Transverse colon (tissue), 4 donors: ENCODE data around the gene TAT. TPM values are rescaled to one million over a fixed set of nuclear protein-coding genes. Genes with fewer than 3 reads are reported as not detected.
"Not testable (repeated sequence)": the region's sequence is repeated elsewhere in the genome, so short reads cannot be mapped to it uniquely, and the experiment has no call there.

Source experiments
- DNase-seq: peaks from one replicate; pipeline ENCODE4 v3.0.0-alpha.2; 2019
- H3K27ac ChIP-seq, 4 donors: fragments of 200-600 bp; sonication (generic); 2 replicates each; pipeline ENCODE4 v1.5.1; 2016 to 2018; ENCODE audit warnings: inconsistent platforms in 4 of 4
- H3K27me3 ChIP-seq: fragments of 200-600 bp; sonication (generic); 2 replicates; pipeline ENCODE4 v1.5.1; 2017; ENCODE audit warnings: inconsistent platforms
- H3K36me3 ChIP-seq, 4 donors: fragments of 200-600 bp; sonication (generic); 2 replicates each; pipeline ENCODE4 v1.5.1; 2017 to 2019; ENCODE audit warnings: inconsistent platforms in 4 of 4
- H3K4me1 ChIP-seq, 4 donors: fragments of 200-600 bp; sonication (generic); 2 replicates each; pipeline ENCODE4 v1.5.1; 2017 to 2020; ENCODE audit warnings: inconsistent platforms in 4 of 4
- H3K4me3 ChIP-seq, 4 donors: fragments of 200-600 bp; sonication (generic); 1 replicate in 1 of 4; 2 replicates in 3 of 4; pipeline versions ENCODE4 v1.5.1 to v1.6.1; 2017 to 2019; ENCODE audit warnings: inconsistent platforms in 4 of 4
- H3K9me3 ChIP-seq, 2 donors: fragments of 200-600 bp; sonication (generic); 2 replicates each; pipeline ENCODE4 v1.5.1; 2017 to 2019; ENCODE audit warnings: inconsistent platforms in 2 of 2
- CTCF ChIP-seq, 5 experiments: fragments of 200-600 bp in 3 of 5; fragments of 450-650 bp in 2 of 5; sonication (generic) in 3 of 5; IDR thresholded peaks; 1 replicate in 2 of 5; 2 replicates in 3 of 5; pipeline ENCODE4 v1.5.1; 2016 to 2017; ENCODE audit warnings: antibody characterized with exemption in 5 of 5, inconsistent platforms in 3 of 5, mild to moderate bottlenecking in 2 of 5, moderate library complexity in 1 of 5
- EP300 ChIP-seq: sonication (generic); formaldehyde crosslinking; IDR thresholded peaks from one replicate; pipeline ENCODE4 v1.6.1; 2017; ENCODE audit warnings: antibody characterized with exemption, low read depth
- POLR2A ChIP-seq: fragments of 450-650 bp; IDR thresholded peaks from one replicate; pipeline ENCODE4 v1.6.1; 2016; ENCODE audit warnings: antibody characterized with exemption, mild to moderate bottlenecking, moderate library complexity
- POLR2AphosphoS5 ChIP-seq, 3 donors: sonication (generic); formaldehyde crosslinking; IDR thresholded peaks; one replicate each; pipeline ENCODE4 v1.6.1; 2016; ENCODE audit warnings: antibody characterized with exemption in 3 of 3
- WGBS, 2 donors: methylation state at CpG; one replicate each; pipeline ENCODE4 v1.1.5; 2018; ENCODE audit warnings: low coverage in 1 of 2; 5-methylcytosine and 5-hydroxymethylcytosine counted together
- in situ Hi-C, 4 donors: fragments of 200-750 bp; cut with MboI; loops; one replicate each; pipeline versions ENCODE4 v1.15.0 to v1.15.1; 2017; ENCODE audit warnings: low sequenced_read_pairs in 3 of 4, low pct_ligation_motif_present in 1 of 4, low pct_unique_long_range_greater_than_20kb in 1 of 4
- intact Hi-C: fragments of 100-400 bp; cut with DNase I; formaldehyde crosslinking; loops from one replicate; pipeline ENCODE4 v1.15.1; 2023; ENCODE audit warnings: low total_unique reads
- total RNA-seq, 4 donors: library from RNA; depleted of rRNA; stranded (reverse); fragments of >200 nt; gene quantifications; one replicate each; pipeline ENCODE4 v1.1.0, GENCODE V29; 2016

TAT gene
- total RNA-seq, 4 donors from 2014 or later: 0.37 to 3.4 (median 0.79) TPM; not detected in 1

GRCh38 chr16:71622088-71622487, 45.2 kb upstream of the TAT start:
- Histone ChIP-seq H3K36me3 (no peaks in the 10 kb centered on the region), H3K4me3 (no peak overlapping the region), H3K4me1 (peaks cover 0 to 13% (median 11%) of the 10 kb centered on the region in 4 donors), H3K27me3 (peaks cover 15% of the 10 kb centered on the region), H3K27ac (no peak overlapping the region), H3K9me3 (no peaks in the 10 kb centered on the region)
- intact Hi-C loops (no loop called here), in situ Hi-C loops (loop anchor here in 1 of 4 donors (25.0 kb wide), 1 partner anchor 210 kb away; no protein-coding TSS in a partner anchor)
- no peak for DNase-seq
- no peak for TF ChIP-seq EP300
- TF ChIP-seq CTCF (IDR thresholded peaks at IDR 0.05): no peak
- no peak for TF ChIP-seq POLR2AphosphoS5 (IDR thresholded peaks at IDR 0.05)
- TF ChIP-seq POLR2A: no peak

- in situ Hi-C loops (loop anchor here in 3 of 4 donors (10.0 to 25.0 kb wide), 2 partner anchors 204 to 206 kb away; no protein-coding TSS in a partner anchor), intact Hi-C loops (no loop called here)
- TF ChIP-seq POLR2AphosphoS5 (IDR thresholded peaks at IDR 0.05): no peak
- TF ChIP-seq POLR2A: no peak
- TF ChIP-seq CTCF (IDR thresholded peaks at IDR 0.05): no peak
- TF ChIP-seq EP300: no peak
- Histone ChIP-seq H3K4me3 (no peak overlapping the region), H3K4me1 (no peaks in the 10 kb centered on the region), H3K27me3 (peaks cover 6% of the 10 kb centered on the region), H3K9me3 (no peaks in the 10 kb centered on the region), H3K36me3 (no peaks in the 10 kb centered on the region), H3K27ac (no peak overlapping the region)
- 80 to 100% methylated on average over 2 to 4 of the region's 4 CpGs for WGBS, 2 donors
- DNase-seq: no peak
Observed at GRCh38 chr16:71618429-71618828, 41.5 kb upstream of the TAT start.

GRCh38 chr16:71614956-71615355, 38.1 kb upstream of the TAT start:
- H3K36me3 ChIP-seq, H3K27ac ChIP-seq, H3K27me3 ChIP-seq, H3K4me1 ChIP-seq, H3K9me3 ChIP-seq, H3K4me3 ChIP-seq, DNase-seq, intact Hi-C loops: not testable (repeated sequence)
- 91 to 92% methylated on average over 2 to 8 of the region's 8 CpGs for WGBS, 2 donors
- in situ Hi-C loops: loop anchor here in 3 of 4 donors (10.0 to 25.0 kb wide), 2 partner anchors 200 to 203 kb away; no protein-coding TSS in a partner anchor

GRCh38 chr16:71610936-71611871, 34.3 kb upstream of the TAT start:
- Histone ChIP-seq H3K36me3 (no peaks in the 10 kb centered on the region), H3K27me3 (peaks cover 6% of the 10 kb centered on the region), H3K27ac (no peak overlapping the region), H3K9me3 (no peaks in the 10 kb centered on the region), H3K4me3 (no peak overlapping the region), H3K4me1 (peaks cover 0 to 6% (median 1%) of the 10 kb centered on the region in 4 donors)
- intact Hi-C loops (no loop called here), in situ Hi-C loops (loop anchor here in 3 of 4 donors (10.0 to 25.0 kb wide), 2 partner anchors 196 to 199 kb away; no protein-coding TSS in a partner anchor)
- WGBS, 2 donors: 12 to 17% methylated on average over 6 to 19 of the region's 19 CpGs
- TF ChIP-seq CTCF (IDR thresholded peaks at IDR 0.05) (peak; percentile 77 to 92 (median 87)), EP300 (no peak)
- peak; percentile 78 for DNase-seq
